ENCODE results near the gene RET.

GRCh38 chr10:43174969-43175368 lies 98.1 kb downstream of the RET start:
- no peak for TF ChIP-seq CTCF (IDR thresholded peaks at IDR 0.05)
- TF ChIP-seq POLR2A (IDR thresholded peaks at IDR 0.05), result no peak
- no peak for TF ChIP-seq EP300 (IDR thresholded peaks at IDR 0.05)

Data from sigmoid colon (tissue), 4 donors.